ENCODE results near the gene FAM229B. TPM values are rescaled to one million over a fixed set of nuclear protein-coding genes. Genes with fewer than 3 reads are reported as not detected.

FAM229B gene
- total RNA-seq, 1 donor = 11.6 TPM

GRCh38 chr6:112081569-112081968, 5.8 kb upstream of the FAM229B start:
- H3K9me3 ChIP-seq (ENCODE audit: low read depth, low read length) = no peaks in the 10 kb centered on the region
- H3K79me2 ChIP-seq (ENCODE audit: insufficient read depth, low read length) = peaks cover 3% of the 10 kb centered on the region
- H4K20me1 ChIP-seq (ENCODE audit: insufficient read depth, low read length) = no peaks in the 10 kb centered on the region
- H3K4me3 ChIP-seq (ENCODE audit: insufficient read depth, low read length) = no peak overlapping the region
- no peak overlapping the region for H2AFZ ChIP-seq (ENCODE audit: low read length)
- peaks cover 27% of the 10 kb centered on the region for H3K36me3 ChIP-seq (ENCODE audit: insufficient read depth, low read length)
- no peak overlapping the region for H3K4me2 ChIP-seq (ENCODE audit: insufficient read depth, low read length)
- DNase-seq (ENCODE audit: insufficient read length, low spot score, missing footprints) = peak; percentile 36
- H3K27ac ChIP-seq (ENCODE audit: low read depth, low read length) = no peak overlapping the region
- H3K4me1 ChIP-seq (ENCODE audit: insufficient read depth, low read length) = peaks cover 5% of the 10 kb centered on the region
- no peak for TF ChIP-seq CTCF (IDR thresholded peaks at IDR 0.05; ENCODE audit: extremely low read depth, low read depth, low read length)
- H3K27me3 ChIP-seq (ENCODE audit: insufficient read depth, low read length) = no peaks in the 10 kb centered on the region

- no peak for DNase-seq (ENCODE audit: insufficient read length, low spot score, missing footprints)
- Histone ChIP-seq H3K9me3 (ENCODE audit: low read depth, low read length) (no peaks in the 10 kb centered on the region), H3K36me3 (ENCODE audit: insufficient read depth, low read length) (peaks cover 16% of the 10 kb centered on the region), H3K4me2 (ENCODE audit: insufficient read depth, low read length) (no peak overlapping the region), H3K27me3 (ENCODE audit: insufficient read depth, low read length) (no peaks in the 10 kb centered on the region), H3K79me2 (ENCODE audit: insufficient read depth, low read length) (peaks cover 5% of the 10 kb centered on the region), H3K27ac (ENCODE audit: low read depth, low read length) (no peak overlapping the region), H2AFZ (ENCODE audit: low read length) (no peak overlapping the region), H4K20me1 (ENCODE audit: insufficient read depth, low read length) (no peaks in the 10 kb centered on the region), H3K4me1 (ENCODE audit: insufficient read depth, low read length) (peaks cover 5% of the 10 kb centered on the region), H3K4me3 (ENCODE audit: insufficient read depth, low read length) (no peak overlapping the region)
- TF ChIP-seq CTCF (IDR thresholded peaks at IDR 0.05; ENCODE audit: extremely low read depth, low read depth, low read length) = no peak
Measured at GRCh38 chr6:112085286-112086065, 1.9 kb upstream of the FAM229B start.

GRCh38 chr6:112086744-112087135, 651 bp upstream of the FAM229B start:
- peak; percentile 42 for TF ChIP-seq CTCF (IDR thresholded peaks at IDR 0.05; ENCODE audit: extremely low read depth, low read depth, low read length)
- Histone ChIP-seq H3K4me1 (ENCODE audit: insufficient read depth, low read length) (peaks cover 5% of the 10 kb centered on the region), H3K27ac (ENCODE audit: low read depth, low read length) (peak overlapping the region; percentile 93), H3K79me2 (ENCODE audit: insufficient read depth, low read length) (peaks cover 5% of the 10 kb centered on the region), H3K36me3 (ENCODE audit: insufficient read depth, low read length) (peaks cover 16% of the 10 kb centered on the region), H2AFZ (ENCODE audit: low read length) (peak overlapping the region; percentile 82), H3K4me3 (ENCODE audit: insufficient read depth, low read length) (peak overlapping the region; percentile 93), H4K20me1 (ENCODE audit: insufficient read depth, low read length) (no peaks in the 10 kb centered on the region), H3K27me3 (ENCODE audit: insufficient read depth, low read length) (no peaks in the 10 kb centered on the region), H3K9me3 (ENCODE audit: low read depth, low read length) (no peaks in the 10 kb centered on the region), H3K4me2 (ENCODE audit: insufficient read depth, low read length) (peak overlapping the region; percentile 89)
- peak; percentile 81 for DNase-seq (ENCODE audit: insufficient read length, low spot score, missing footprints)

- H3K79me2 ChIP-seq (ENCODE audit: insufficient read depth, low read length) = peaks cover 5% of the 10 kb centered on the region
- H3K27ac ChIP-seq (ENCODE audit: low read depth, low read length) = peak overlapping the region; percentile 93
- no peak for DNase-seq (ENCODE audit: insufficient read length, low spot score, missing footprints)
- no peak for TF ChIP-seq CTCF (IDR thresholded peaks at IDR 0.05; ENCODE audit: extremely low read depth, low read depth, low read length)
- peaks cover 16% of the 10 kb centered on the region for H3K36me3 ChIP-seq (ENCODE audit: insufficient read depth, low read length)
- no peaks in the 10 kb centered on the region for H4K20me1 ChIP-seq (ENCODE audit: insufficient read depth, low read length)
- peak overlapping the region; percentile 89 for H3K4me2 ChIP-seq (ENCODE audit: insufficient read depth, low read length)
- H3K4me3 ChIP-seq (ENCODE audit: insufficient read depth, low read length) = peak overlapping the region; percentile 93
- H3K9me3 ChIP-seq (ENCODE audit: low read depth, low read length) = no peaks in the 10 kb centered on the region
- H2AFZ ChIP-seq (ENCODE audit: low read length) = peak overlapping the region; percentile 82
- H3K27me3 ChIP-seq (ENCODE audit: insufficient read depth, low read length) = no peaks in the 10 kb centered on the region
- H3K4me1 ChIP-seq (ENCODE audit: insufficient read depth, low read length) = peaks cover 5% of the 10 kb centered on the region
Measured at GRCh38 chr6:112087916-112088315, 525 bp downstream of the FAM229B start.
